ENCODE data around the gene OR8G1. TPM values are rescaled to one million over a fixed set of nuclear protein-coding genes. Genes with fewer than 3 reads are reported as not detected.

Gene OR8G1
- total RNA-seq, 1 donor from 2014 or later: not detected

DNA sequence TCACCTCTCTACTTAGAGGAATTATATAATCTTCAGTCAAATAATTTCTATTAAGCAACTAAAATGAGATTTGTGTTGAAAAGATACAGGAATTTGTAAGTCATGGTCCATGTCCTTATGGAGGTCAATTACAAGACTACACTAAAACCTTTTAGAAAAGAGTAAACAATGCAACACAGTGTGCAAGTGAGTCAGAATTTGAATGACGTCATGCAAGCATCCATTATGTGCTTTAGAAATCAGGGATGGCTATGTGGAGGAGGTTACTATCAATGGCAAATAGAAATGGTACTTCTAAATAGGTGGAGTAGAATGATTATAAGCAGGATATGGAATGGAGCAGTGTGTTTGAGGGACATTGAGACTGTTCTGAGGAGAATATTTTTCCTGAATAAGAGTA, 41.2 kb upstream of the OR8G1 start:
- no peak overlapping the region for H3K27ac Mint-ChIP-seq
- H3K36me3 Mint-ChIP-seq: no peaks in the 10 kb centered on the region
- peaks cover 8% of the 10 kb centered on the region for H3K9me3 Mint-ChIP-seq
- H3K9ac ChIP-seq: no peak overlapping the region
- H3K4me1 ChIP-seq: peaks cover 3% of the 10 kb centered on the region
- no peak for DNase-seq (ENCODE audit: low spot score)
- TF ChIP-seq EZH2 (IDR thresholded peaks at IDR 0.05): no peak
- H3K79me2 ChIP-seq (ENCODE audit: low read depth): no peaks in the 10 kb centered on the region
- no peaks in the 10 kb centered on the region for H3K9me3 ChIP-seq (ENCODE audit: low read depth)
- H3K27ac ChIP-seq: no peak overlapping the region
- H3K4me1 Mint-ChIP-seq: peaks cover 2% of the 10 kb centered on the region
- no peaks in the 10 kb centered on the region for H3K27me3 ChIP-seq
- no peak overlapping the region for H2AFZ ChIP-seq (replicated peaks)
- H3F3A ChIP-seq (ENCODE audit: low read depth): no peaks in the 10 kb centered on the region
- no peak overlapping the region for H3K4me2 ChIP-seq
- no peak overlapping the region for H3K4me3 ChIP-seq
- no peaks in the 10 kb centered on the region for H3K27me3 Mint-ChIP-seq (ENCODE audit: insufficient read depth, low read depth)
- no peaks in the 10 kb centered on the region for H4K20me1 ChIP-seq (ENCODE audit: low read depth)
- no peaks in the 10 kb centered on the region for H3K36me3 ChIP-seq
- H3K4me3 Mint-ChIP-seq: no peak overlapping the region

DNA sequence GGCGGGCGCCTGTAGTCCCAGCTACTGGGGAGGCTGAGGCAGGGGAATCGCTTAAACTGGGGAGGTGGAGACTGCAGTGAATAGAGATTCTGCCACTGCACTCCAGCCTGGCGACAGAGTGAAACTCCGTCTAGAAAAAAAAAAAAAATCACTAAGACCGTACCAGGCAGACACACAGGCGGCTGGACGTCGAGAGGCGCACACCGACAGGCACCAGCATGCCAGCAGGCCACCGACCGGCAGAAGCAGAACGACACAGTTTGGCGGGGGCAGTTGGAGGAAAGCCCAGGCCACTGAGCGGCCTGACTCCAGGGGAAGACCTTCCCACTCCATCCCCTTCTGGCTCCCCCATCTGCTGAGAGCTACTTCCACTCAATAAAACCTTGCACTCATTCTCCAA, 40.2 kb upstream of the OR8G1 start:
- Histone ChIP-seq H3K27ac (no peak overlapping the region), H2AFZ (replicated peaks) (no peak overlapping the region), H3K36me3 (no peaks in the 10 kb centered on the region), H3K4me1 (no peaks in the 10 kb centered on the region), H3K9ac (no peak overlapping the region), H3K4me2 (no peak overlapping the region), H3K79me2 (ENCODE audit: low read depth) (no peaks in the 10 kb centered on the region), H4K20me1 (ENCODE audit: low read depth) (no peaks in the 10 kb centered on the region), H3K4me3 (no peak overlapping the region), H3K9me3 (ENCODE audit: low read depth) (no peaks in the 10 kb centered on the region), H3K27me3 (no peaks in the 10 kb centered on the region), H3F3A (ENCODE audit: low read depth) (no peaks in the 10 kb centered on the region)
- no peak overlapping the region for H3K4me3 Mint-ChIP-seq
- no peaks in the 10 kb centered on the region for H3K27me3 Mint-ChIP-seq (ENCODE audit: insufficient read depth, low read depth)
- H3K36me3 Mint-ChIP-seq: no peaks in the 10 kb centered on the region
- DNase-seq (ENCODE audit: low spot score): no peak
- TF ChIP-seq EZH2phosphoT487 (IDR thresholded peaks at IDR 0.05) (no peak), EZH2 (IDR thresholded peaks at IDR 0.05) (no peak)
- TF ChIP-seq, protein P1, sequence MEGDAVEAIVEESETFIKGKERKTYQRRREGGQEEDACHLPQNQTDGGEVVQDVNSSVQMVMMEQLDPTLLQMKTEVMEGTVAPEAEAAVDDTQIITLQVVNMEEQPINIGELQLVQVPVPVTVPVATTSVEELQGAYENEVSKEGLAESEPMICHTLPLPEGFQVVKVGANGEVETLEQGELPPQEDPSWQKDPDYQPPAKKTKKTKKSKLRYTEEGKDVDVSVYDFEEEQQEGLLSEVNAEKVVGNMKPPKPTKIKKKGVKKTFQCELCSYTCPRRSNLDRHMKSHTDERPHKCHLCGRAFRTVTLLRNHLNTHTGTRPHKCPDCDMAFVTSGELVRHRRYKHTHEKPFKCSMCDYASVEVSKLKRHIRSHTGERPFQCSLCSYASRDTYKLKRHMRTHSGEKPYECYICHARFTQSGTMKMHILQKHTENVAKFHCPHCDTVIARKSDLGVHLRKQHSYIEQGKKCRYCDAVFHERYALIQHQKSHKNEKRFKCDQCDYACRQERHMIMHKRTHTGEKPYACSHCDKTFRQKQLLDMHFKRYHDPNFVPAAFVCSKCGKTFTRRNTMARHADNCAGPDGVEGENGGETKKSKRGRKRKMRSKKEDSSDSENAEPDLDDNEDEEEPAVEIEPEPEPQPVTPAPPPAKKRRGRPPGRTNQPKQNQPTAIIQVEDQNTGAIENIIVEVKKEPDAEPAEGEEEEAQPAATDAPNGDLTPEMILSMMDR (IDR thresholded peaks at IDR 0.05): no peak
- peaks cover 8% of the 10 kb centered on the region for H3K9me3 Mint-ChIP-seq
- H3K27ac Mint-ChIP-seq: no peak overlapping the region
- H3K4me1 Mint-ChIP-seq: no peaks in the 10 kb centered on the region

DNA sequence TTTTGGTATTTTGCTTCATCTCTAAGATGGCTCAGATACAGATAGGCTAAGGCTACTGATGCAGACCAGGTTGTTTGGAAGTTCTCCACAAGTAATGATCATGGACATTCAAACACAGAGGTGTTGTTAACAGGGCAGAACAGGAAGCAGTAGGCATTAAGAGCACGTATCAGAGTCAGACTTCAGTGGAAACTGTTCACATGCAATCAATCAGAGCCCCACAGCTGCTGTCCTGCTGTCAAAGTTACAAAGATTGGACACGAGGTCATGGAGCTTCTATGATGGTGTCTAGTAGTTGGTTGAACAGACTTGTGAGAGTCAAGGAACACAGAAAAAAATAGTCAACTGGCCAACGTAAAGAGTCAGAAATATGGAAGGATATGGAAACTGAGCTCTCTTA, 37.9 kb upstream of the OR8G1 start:
- H3K9me3 ChIP-seq (ENCODE audit: low read depth): no peaks in the 10 kb centered on the region
- H2AFZ ChIP-seq (replicated peaks): no peak overlapping the region
- Mint-ChIP-seq H3K4me3 (no peak overlapping the region), H3K27ac (no peak overlapping the region), H3K4me1 (no peaks in the 10 kb centered on the region), H3K36me3 (no peaks in the 10 kb centered on the region), H3K27me3 (ENCODE audit: insufficient read depth, low read depth) (no peaks in the 10 kb centered on the region), H3K9me3 (peaks cover 8% of the 10 kb centered on the region)
- no peak for DNase-seq (ENCODE audit: low spot score)
- no peaks in the 10 kb centered on the region for H3K36me3 ChIP-seq
- H3K4me3 ChIP-seq: no peak overlapping the region
- H3F3A ChIP-seq (ENCODE audit: low read depth): no peaks in the 10 kb centered on the region
- TF ChIP-seq, protein P1 (IDR thresholded peaks at IDR 0.05): no peak
- TF ChIP-seq EZH2 (IDR thresholded peaks at IDR 0.05): no peak
- TF ChIP-seq EZH2phosphoT487 (IDR thresholded peaks at IDR 0.05): no peak
- no peaks in the 10 kb centered on the region for H4K20me1 ChIP-seq (ENCODE audit: low read depth)
- no peak overlapping the region for H3K9ac ChIP-seq
- no peak overlapping the region for H3K4me2 ChIP-seq
- no peaks in the 10 kb centered on the region for H3K27me3 ChIP-seq
- H3K27ac ChIP-seq: no peak overlapping the region
- H3K79me2 ChIP-seq (ENCODE audit: low read depth): no peaks in the 10 kb centered on the region
- H3K4me1 ChIP-seq: no peaks in the 10 kb centered on the region

DNA sequence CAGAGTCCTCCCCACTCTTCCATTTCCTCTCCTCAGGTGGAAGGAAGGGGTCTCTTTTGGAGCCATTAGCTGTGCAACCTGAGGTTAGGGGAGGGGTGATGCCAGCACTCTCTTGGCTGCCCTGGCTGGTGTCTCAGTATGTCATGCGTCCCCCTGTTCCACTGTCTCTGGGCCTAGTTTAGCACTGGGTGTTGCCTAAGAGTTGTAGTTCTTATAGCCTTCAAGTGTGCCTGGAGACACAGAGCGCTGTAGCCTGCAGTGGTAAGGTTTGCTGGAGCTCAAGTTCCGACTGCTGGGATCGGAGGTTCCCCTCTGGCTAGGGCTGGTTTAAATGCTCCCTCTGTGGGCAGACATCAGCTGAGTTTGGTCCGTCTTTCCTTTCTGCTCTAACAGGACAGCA, 36.9 kb upstream of the OR8G1 start:
- no peak overlapping the region for H3K4me2 ChIP-seq
- H3K9ac ChIP-seq: no peak overlapping the region
- H3K4me1 Mint-ChIP-seq: no peaks in the 10 kb centered on the region
- no peaks in the 10 kb centered on the region for H4K20me1 ChIP-seq (ENCODE audit: low read depth)
- H3K9me3 ChIP-seq (ENCODE audit: low read depth): no peaks in the 10 kb centered on the region
- H3K36me3 ChIP-seq: no peaks in the 10 kb centered on the region
- H3K79me2 ChIP-seq (ENCODE audit: low read depth): no peaks in the 10 kb centered on the region
- TF ChIP-seq, protein P1 (IDR thresholded peaks at IDR 0.05): no peak
- no peak for TF ChIP-seq EZH2 (IDR thresholded peaks at IDR 0.05)
- H3K9me3 Mint-ChIP-seq: peaks cover 6% of the 10 kb centered on the region
- no peaks in the 10 kb centered on the region for H3K27me3 ChIP-seq
- peak overlapping the region; percentile 24 for H2AFZ ChIP-seq (replicated peaks)
- no peaks in the 10 kb centered on the region for H3K27me3 Mint-ChIP-seq (ENCODE audit: insufficient read depth, low read depth)
- H3K27ac ChIP-seq: no peak overlapping the region
- H3K4me3 ChIP-seq: no peak overlapping the region
- no peak for DNase-seq (ENCODE audit: low spot score)
- H3K27ac Mint-ChIP-seq: no peak overlapping the region
- no peak overlapping the region for H3K4me3 Mint-ChIP-seq
- H3K4me1 ChIP-seq: no peaks in the 10 kb centered on the region
- no peaks in the 10 kb centered on the region for H3F3A ChIP-seq (ENCODE audit: low read depth)
- H3K36me3 Mint-ChIP-seq: no peaks in the 10 kb centered on the region

Measured in neural progenitor cell (in vitro differentiated cells).